ENCODE results near the gene SDC3. TPM values are rescaled to one million over a fixed set of nuclear protein-coding genes. Genes with fewer than 3 reads are reported as not detected.

SDC3 gene
- total and polyA plus RNA-seq, 10 of the 15 experiments (the other 5 are each of a cell fraction or from before 2014, with no cell fraction given): under 0.01 to 0.46 (median 0.07) TPM; not detected in 2

DNA sequence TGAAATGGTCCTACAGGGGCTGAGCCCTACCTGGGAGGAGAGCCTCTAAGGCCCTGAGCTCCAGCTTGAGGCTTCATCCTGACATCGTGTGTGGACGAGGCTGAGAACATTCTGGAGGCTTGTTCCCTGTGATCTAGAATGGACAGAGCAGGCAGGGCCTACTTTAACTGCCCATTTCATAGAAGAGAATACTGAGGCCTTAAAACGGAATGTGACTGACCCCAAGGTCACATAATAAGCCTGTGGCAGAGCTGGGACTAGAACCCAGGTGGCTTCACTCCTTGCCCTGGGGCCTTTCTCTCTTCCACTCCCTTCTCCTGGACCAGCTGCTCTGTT, 6.0 kb upstream of the SDC3 start:
- no peak overlapping the region for H3K9ac ChIP-seq (ENCODE audit: control insufficient read depth, insufficient read depth, low read length)
- FAIRE-seq: no peak

More for the DNA sequence above, 6.0 kb upstream of the SDC3 start:
- intact Hi-C loops (cut with micrococcal nuclease; ENCODE audit: unreplicated experiment): no loop called here
- SMC1A ChIA-PET (ENCODE audit: uncharacterized antibody, unreplicated experiment): interaction anchor here (0.9 to 6.7 kb wide), 5 partner anchors 9 to 135 kb away, joined by 3 to 160 read pairs (median 5); no protein-coding TSS in a partner anchor
- DNase-seq (ENCODE audit: low read depth, low spot score) (no peak), ATAC-seq (no peak)
- CTCF ChIA-PET: interaction anchor here (1.2 to 8.7 kb wide), 6 partner anchors 14 to 194 kb away, joined by 4 to 303 read pairs (median 36); no protein-coding TSS in a partner anchor
- Histone ChIP-seq H4K20me1 (ENCODE audit: control insufficient read depth, insufficient read depth) (no peaks in the 10 kb centered on the region), H2AFZ (ENCODE audit: control insufficient read depth, low read depth, low read length) (no peak overlapping the region), H3K9me3 (replicated peaks; ENCODE audit: control insufficient read depth, insufficient read depth, low read length) (no peaks in the 10 kb centered on the region), H3K36me3 (ENCODE audit: control insufficient read depth in 2 of 2, insufficient read depth in 2 of 2, low read length in 1 of 2) (no peaks in the 10 kb centered on the region), H3K4me1 (ENCODE audit: control insufficient read depth, insufficient read depth, low read length) (no peaks in the 10 kb centered on the region), H3K27me3 (replicated peaks in 1 of 2; ENCODE audit: control insufficient read depth in 2 of 2, insufficient read depth in 2 of 2, low read length in 1 of 2) (no peaks in the 10 kb centered on the region), H3K27ac (ENCODE audit: control insufficient read depth, insufficient read depth) (no peak overlapping the region), H3K79me2 (ENCODE audit: control insufficient read depth, insufficient read depth, low read length) (no peaks in the 10 kb centered on the region), H3K4me2 (ENCODE audit: control insufficient read depth, insufficient read depth) (no peak overlapping the region), H3K4me3 (no peak overlapping the region)
- RAD21 ChIA-PET (ENCODE audit: unreplicated experiment): interaction anchor here (1.0 to 6.9 kb wide), 6 partner anchors 10 to 196 kb away, joined by 3 to 154 read pairs (median 4); no protein-coding TSS in a partner anchor
- WGBS (ENCODE audit: insufficient coverage, insufficient replicate concordance, low lambda C conversion rate, missing lambda C conversion rate): 24% methylated on average over 3 of the region's 3 CpGs
- in situ Hi-C loops (cut with MboI): loop anchor here (5.0 to 10.0 kb wide), 3 partner anchors 112 to 1680 kb away; partner anchors contain the start of genes MECR and PTPRU
- no TSS peak for BruUV-seq (replicated peaks)
- POLR2A ChIA-PET: no interaction called here
- TF ChIP-seq FOS (IDR thresholded peaks at IDR 0.05; ENCODE audit: borderline replicate concordance, extremely low read depth, insufficient read length) (no peak), SMAD5 (IDR thresholded peaks at IDR 0.05; ENCODE audit: low read depth) (no peak), KLF5 (IDR thresholded peaks at IDR 0.05; ENCODE audit: partially characterized antibody) (no peak), CREB1 (IDR thresholded peaks at IDR 0.05; ENCODE audit: low read depth) (no peak), ZNF622 (IDR thresholded peaks at IDR 0.05) (no peak), CREM (IDR thresholded peaks at IDR 0.05; ENCODE audit: low read depth) (no peak), NRF1 (conservative IDR thresholded peaks at IDR 0.05; ENCODE audit: low read depth, low read length) (no peak), SIX5 (IDR thresholded peaks at IDR 0.05; ENCODE audit: low read depth, low read length, severe bottlenecking) (no peak), POLR2AphosphoS2 (IDR thresholded peaks at IDR 0.05; ENCODE audit: low read depth, low read length) (no peak), POLR2AphosphoS5 (IDR thresholded peaks at IDR 0.05; ENCODE audit: low read length) (no peak), SRF (IDR thresholded peaks at IDR 0.05; ENCODE audit: low read depth in 2 of 2, low read length in 2 of 2) (no peak), PAX5 (IDR thresholded peaks at IDR 0.05; ENCODE audit: borderline replicate concordance, low read depth, low read length) (no peak), SREBF2 (IDR thresholded peaks at IDR 0.05; ENCODE audit: low read length) (no peak)
- TF ChIP-seq, protein P1, sequence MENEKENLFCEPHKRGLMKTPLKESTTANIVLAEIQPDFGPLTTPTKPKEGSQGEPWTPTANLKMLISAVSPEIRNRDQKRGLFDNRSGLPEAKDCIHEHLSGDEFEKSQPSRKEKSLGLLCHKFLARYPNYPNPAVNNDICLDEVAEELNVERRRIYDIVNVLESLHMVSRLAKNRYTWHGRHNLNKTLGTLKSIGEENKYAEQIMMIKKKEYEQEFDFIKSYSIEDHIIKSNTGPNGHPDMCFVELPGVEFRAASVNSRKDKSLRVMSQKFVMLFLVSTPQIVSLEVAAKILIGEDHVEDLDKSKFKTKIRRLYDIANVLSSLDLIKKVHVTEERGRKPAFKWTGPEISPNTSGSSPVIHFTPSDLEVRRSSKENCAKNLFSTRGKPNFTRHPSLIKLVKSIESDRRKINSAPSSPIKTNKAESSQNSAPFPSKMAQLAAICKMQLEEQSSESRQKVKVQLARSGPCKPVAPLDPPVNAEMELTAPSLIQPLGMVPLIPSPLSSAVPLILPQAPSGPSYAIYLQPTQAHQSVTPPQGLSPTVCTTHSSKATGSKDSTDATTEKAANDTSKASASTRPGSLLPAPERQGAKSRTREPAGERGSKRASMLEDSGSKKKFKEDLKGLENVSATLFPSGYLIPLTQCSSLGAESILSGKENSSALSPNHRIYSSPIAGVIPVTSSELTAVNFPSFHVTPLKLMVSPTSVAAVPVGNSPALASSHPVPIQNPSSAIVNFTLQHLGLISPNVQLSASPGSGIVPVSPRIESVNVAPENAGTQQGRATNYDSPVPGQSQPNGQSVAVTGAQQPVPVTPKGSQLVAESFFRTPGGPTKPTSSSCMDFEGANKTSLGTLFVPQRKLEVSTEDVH (IDR thresholded peaks at IDR 0.05; ENCODE audit: low read depth, partially characterized antibody): no peak
- TF ChIP-seq, protein P2, sequence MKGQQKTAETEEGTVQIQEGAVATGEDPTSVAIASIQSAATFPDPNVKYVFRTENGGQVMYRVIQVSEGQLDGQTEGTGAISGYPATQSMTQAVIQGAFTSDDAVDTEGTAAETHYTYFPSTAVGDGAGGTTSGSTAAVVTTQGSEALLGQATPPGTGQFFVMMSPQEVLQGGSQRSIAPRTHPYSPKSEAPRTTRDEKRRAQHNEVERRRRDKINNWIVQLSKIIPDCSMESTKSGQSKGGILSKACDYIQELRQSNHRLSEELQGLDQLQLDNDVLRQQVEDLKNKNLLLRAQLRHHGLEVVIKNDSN (IDR thresholded peaks at IDR 0.05; ENCODE audit: borderline replicate concordance, extremely low read length, insufficient read depth, low read depth, low read length): no peak
- TF ChIP-seq, protein P3, sequence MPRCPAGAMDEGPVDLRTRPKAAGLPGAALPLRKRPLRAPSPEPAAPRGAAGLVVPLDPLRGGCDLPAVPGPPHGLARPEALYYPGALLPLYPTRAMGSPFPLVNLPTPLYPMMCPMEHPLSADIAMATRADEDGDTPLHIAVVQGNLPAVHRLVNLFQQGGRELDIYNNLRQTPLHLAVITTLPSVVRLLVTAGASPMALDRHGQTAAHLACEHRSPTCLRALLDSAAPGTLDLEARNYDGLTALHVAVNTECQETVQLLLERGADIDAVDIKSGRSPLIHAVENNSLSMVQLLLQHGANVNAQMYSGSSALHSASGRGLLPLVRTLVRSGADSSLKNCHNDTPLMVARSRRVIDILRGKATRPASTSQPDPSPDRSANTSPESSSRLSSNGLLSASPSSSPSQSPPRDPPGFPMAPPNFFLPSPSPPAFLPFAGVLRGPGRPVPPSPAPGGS (IDR thresholded peaks at IDR 0.05; ENCODE audit: borderline replicate concordance, insufficient read depth, low read depth, low read length, poor library complexity, severe bottlenecking): no peak
- TF ChIP-seq, protein P4, sequence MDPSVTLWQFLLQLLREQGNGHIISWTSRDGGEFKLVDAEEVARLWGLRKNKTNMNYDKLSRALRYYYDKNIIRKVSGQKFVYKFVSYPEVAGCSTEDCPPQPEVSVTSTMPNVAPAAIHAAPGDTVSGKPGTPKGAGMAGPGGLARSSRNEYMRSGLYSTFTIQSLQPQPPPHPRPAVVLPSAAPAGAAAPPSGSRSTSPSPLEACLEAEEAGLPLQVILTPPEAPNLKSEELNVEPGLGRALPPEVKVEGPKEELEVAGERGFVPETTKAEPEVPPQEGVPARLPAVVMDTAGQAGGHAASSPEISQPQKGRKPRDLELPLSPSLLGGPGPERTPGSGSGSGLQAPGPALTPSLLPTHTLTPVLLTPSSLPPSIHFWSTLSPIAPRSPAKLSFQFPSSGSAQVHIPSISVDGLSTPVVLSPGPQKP (IDR thresholded peaks at IDR 0.05; ENCODE audit: low read depth, low read length): no peak
